ENCODE results near the gene PPP1R3E. TPM values are rescaled to one million over a fixed set of nuclear protein-coding genes. Genes with fewer than 3 reads are reported as not detected.

Gene PPP1R3E
- total RNA-seq, 1 experiment from 2014 or later = 3.9 TPM

DNA sequence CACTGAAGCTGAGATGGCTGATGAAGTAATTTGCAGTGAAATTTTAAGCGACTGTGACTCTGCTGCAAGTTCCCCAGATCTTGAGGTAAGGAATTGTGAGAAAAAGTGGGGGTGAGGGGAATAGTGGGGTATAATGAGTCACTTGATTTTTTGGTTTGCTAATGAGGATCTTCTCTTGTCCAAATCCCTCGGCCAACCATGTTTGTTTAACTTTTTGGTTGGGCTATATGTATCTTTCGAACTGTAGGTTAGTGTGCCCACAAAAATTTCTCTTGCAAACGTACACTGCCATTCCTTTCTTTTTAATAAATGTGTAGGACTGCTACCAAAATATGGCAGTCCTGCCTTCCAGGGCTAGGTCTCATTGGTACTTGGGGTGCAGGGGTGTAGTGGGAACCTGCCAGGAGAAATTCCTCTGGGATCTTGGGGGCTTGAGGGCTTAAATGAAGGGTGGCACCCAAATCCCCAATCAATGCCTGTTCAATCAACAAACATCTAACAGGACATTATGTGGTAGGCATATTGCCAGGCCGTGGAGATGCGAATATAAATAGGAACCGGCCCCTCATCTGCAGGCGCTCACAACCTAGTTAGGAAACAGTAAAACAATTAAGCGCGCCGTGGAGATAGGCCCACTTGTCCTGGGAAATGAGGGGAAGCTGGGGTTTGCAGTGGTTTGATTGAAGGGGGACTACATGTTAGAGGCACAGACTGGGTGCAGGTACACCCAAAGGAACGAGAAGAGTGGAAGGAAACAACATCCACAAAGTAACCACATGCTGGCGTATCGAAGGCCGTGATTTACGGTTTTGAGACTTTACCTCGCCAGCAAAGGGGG lies 17.3 kb upstream of the PPP1R3E start:
- Histone ChIP-seq H3K4me2 (ENCODE audit: insufficient read depth, insufficient read length, low read length) (peak overlapping the region; percentile 62), H3T11ph (ENCODE audit: low read length) (no peak overlapping the region), H3K23me2 (ENCODE audit: insufficient read length, low read depth, low read length, poor library complexity, severe bottlenecking) (peaks cover 13% of the 10 kb centered on the region), H3K4ac (ENCODE audit: low read depth, low read length) (no peak overlapping the region), H2AK5ac (ENCODE audit: insufficient read length, low read length) (no peak overlapping the region), H3K9me3 (ENCODE audit: control insufficient read depth, low read depth, low read length) (no peaks in the 10 kb centered on the region), H2BK5ac (ENCODE audit: insufficient read length, low read length) (peak overlapping the region; percentile 13), H2BK12ac (ENCODE audit: insufficient read length, low read depth, low read length) (no peak overlapping the region), H2AFZ (ENCODE audit: low read length) (no peak overlapping the region), H3K14ac (ENCODE audit: insufficient read depth, low read length) (peak overlapping the region; percentile 75), H4K5ac (ENCODE audit: insufficient read length, low read depth, low read length) (peak overlapping the region; percentile 92), H4K91ac (ENCODE audit: insufficient read length, low read depth, low read length) (peak overlapping the region; percentile 14), H3K4me1 (ENCODE audit: insufficient read depth, low read length) (peaks cover 3% of the 10 kb centered on the region; the same call in 1 of the 2 replicates), H3K9ac (ENCODE audit: extremely low read depth, insufficient read length, low read length) (peak overlapping the region; percentile 78), H3K23ac (ENCODE audit: insufficient read length, low read depth, low read length) (no peak overlapping the region), H4K20me1 (ENCODE audit: control insufficient read depth, insufficient read depth, insufficient read length) (no peaks in the 10 kb centered on the region), H2BK15ac (ENCODE audit: low read depth, low read length) (no peak overlapping the region), H3K27ac (ENCODE audit: insufficient read length, low read depth, low read length) (peak overlapping the region; percentile 94), H3K56ac (ENCODE audit: insufficient read length, low read depth, low read length) (no peak overlapping the region), H3K27me3 (ENCODE audit: insufficient read depth, low read length) (no peaks in the 10 kb centered on the region), H3K18ac (ENCODE audit: insufficient read length, low read depth, low read length) (peak overlapping the region; percentile 83), H2BK120ac (ENCODE audit: low read depth, low read length, poor library complexity, severe bottlenecking) (no peak overlapping the region), H3K79me1 (ENCODE audit: insufficient read depth, low read depth, low read length, poor library complexity, severe bottlenecking) (peaks cover 4% of the 10 kb centered on the region), H3K79me2 (ENCODE audit: insufficient read depth, low read length) (peaks cover 10% of the 10 kb centered on the region; the same call in 1 of the 2 replicates), H4K8ac (replicated peaks; ENCODE audit: insufficient read length, low read depth, low read length) (peak overlapping the region; percentile 19), H2BK20ac (ENCODE audit: low read depth, low read length, poor library complexity, severe bottlenecking) (no peak overlapping the region)
- DNase-seq = no peak
- TF ChIP-seq, protein P1, sequence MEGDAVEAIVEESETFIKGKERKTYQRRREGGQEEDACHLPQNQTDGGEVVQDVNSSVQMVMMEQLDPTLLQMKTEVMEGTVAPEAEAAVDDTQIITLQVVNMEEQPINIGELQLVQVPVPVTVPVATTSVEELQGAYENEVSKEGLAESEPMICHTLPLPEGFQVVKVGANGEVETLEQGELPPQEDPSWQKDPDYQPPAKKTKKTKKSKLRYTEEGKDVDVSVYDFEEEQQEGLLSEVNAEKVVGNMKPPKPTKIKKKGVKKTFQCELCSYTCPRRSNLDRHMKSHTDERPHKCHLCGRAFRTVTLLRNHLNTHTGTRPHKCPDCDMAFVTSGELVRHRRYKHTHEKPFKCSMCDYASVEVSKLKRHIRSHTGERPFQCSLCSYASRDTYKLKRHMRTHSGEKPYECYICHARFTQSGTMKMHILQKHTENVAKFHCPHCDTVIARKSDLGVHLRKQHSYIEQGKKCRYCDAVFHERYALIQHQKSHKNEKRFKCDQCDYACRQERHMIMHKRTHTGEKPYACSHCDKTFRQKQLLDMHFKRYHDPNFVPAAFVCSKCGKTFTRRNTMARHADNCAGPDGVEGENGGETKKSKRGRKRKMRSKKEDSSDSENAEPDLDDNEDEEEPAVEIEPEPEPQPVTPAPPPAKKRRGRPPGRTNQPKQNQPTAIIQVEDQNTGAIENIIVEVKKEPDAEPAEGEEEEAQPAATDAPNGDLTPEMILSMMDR (conservative IDR thresholded peaks at IDR 0.05) = no peak
- peaks cover 22 to 28% of the 10 kb centered on the region in 2 experiments for H3K4me1 Mint-ChIP-seq
- peak overlapping the region; percentile 84 to 95 for H3K4me3 Mint-ChIP-seq
- H3K27ac Mint-ChIP-seq = peak overlapping the region; percentile 97 to 99 (median 99)
- no peaks in the 10 kb centered on the region; a peak in 1 of 5 replicates for H3K9me3 Mint-ChIP-seq
- H3K27me3 Mint-ChIP-seq (ENCODE audit: low read depth) = no peaks in the 10 kb centered on the region
- no CpG with 5 or more reads among the region's 17 CpGs for WGBS (ENCODE audit: extremely low coverage, insufficient read length, low lambda C conversion rate)
- peaks cover 33 to 37% (median 35%) of the 10 kb centered on the region in 3 experiments for H3K36me3 Mint-ChIP-seq (ENCODE audit: insufficient read depth in 1 of 3, low read depth in 3 of 3)

Measured in H9 (cell line).